ENCODE measurements around the gene IMMP1L.

The IMMP1L gene

GRCh38 chr11:31479066-31479465 is 30.4 kb downstream of the IMMP1L start:
- Histone ChIP-seq H3K9ac (ENCODE audit: low read depth, low read length, poor library complexity, severe bottlenecking) (no peak overlapping the region), H3K9me2 (replicated peaks; ENCODE audit: low read depth, low read length) (no peaks in the 10 kb centered on the region), H3K36me3 (ENCODE audit: insufficient read depth, low read length) (no peaks in the 10 kb centered on the region; the same call in 1 of the 2 replicates), H3K79me2 (ENCODE audit: insufficient read depth, low read length) (peaks cover 38% of the 10 kb centered on the region), H3K4me1 (ENCODE audit: insufficient read depth, low read length, poor library complexity, severe bottlenecking) (no peaks in the 10 kb centered on the region), H4K20me1 (ENCODE audit: insufficient read depth, low read length, poor library complexity, severe bottlenecking) (peaks cover 8% of the 10 kb centered on the region), H3F3A (ENCODE audit: low read depth) (no peaks in the 10 kb centered on the region), H2AFZ (ENCODE audit: low read length) (no peak overlapping the region), H3K9me3 (ENCODE audit: insufficient read depth, low read depth, low read length) (no peaks in the 10 kb centered on the region), H3K4me3 (ENCODE audit: low read length, poor library complexity, severe bottlenecking) (no peak overlapping the region), H3K27me3 (ENCODE audit: insufficient read depth, low read length, poor library complexity, severe bottlenecking) (no peaks in the 10 kb centered on the region), H3K4me2 (ENCODE audit: low read depth, low read length, poor library complexity, severe bottlenecking) (no peak overlapping the region)
- no peak for TF ChIP-seq EZH2phosphoT487 (IDR thresholded peaks at IDR 0.05; ENCODE audit: borderline replicate concordance)
- TF ChIP-seq, protein P1, sequence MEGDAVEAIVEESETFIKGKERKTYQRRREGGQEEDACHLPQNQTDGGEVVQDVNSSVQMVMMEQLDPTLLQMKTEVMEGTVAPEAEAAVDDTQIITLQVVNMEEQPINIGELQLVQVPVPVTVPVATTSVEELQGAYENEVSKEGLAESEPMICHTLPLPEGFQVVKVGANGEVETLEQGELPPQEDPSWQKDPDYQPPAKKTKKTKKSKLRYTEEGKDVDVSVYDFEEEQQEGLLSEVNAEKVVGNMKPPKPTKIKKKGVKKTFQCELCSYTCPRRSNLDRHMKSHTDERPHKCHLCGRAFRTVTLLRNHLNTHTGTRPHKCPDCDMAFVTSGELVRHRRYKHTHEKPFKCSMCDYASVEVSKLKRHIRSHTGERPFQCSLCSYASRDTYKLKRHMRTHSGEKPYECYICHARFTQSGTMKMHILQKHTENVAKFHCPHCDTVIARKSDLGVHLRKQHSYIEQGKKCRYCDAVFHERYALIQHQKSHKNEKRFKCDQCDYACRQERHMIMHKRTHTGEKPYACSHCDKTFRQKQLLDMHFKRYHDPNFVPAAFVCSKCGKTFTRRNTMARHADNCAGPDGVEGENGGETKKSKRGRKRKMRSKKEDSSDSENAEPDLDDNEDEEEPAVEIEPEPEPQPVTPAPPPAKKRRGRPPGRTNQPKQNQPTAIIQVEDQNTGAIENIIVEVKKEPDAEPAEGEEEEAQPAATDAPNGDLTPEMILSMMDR (conservative IDR thresholded peaks at IDR 0.05; ENCODE audit: low read length) = no peak

DNA sequence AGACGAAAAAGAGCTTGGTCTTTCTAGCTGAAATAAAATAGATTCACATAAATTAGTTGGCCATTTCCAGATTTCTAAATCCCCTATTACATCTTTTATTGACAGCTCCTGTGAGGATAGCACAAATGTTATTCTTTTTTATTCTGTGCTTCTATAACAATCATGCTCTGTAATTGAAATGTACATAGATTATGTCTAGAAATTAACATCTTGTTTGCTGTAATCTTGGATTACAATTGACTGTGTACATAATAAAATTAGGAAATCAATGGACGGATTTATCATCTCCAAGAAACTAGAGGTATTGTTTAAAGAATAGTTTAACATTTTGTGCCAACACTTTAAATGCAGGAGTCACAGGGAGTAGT is 31.2 kb downstream of the IMMP1L start:
- Histone ChIP-seq H3K9me2 (replicated peaks; ENCODE audit: low read depth, low read length) (no peaks in the 10 kb centered on the region), H3K79me2 (ENCODE audit: insufficient read depth, low read length) (peaks cover 34% of the 10 kb centered on the region), H2AFZ (ENCODE audit: low read length) (no peak overlapping the region), H3K4me1 (ENCODE audit: insufficient read depth, low read length, poor library complexity, severe bottlenecking) (no peaks in the 10 kb centered on the region), H3K27me3 (ENCODE audit: insufficient read depth, low read length, poor library complexity, severe bottlenecking) (no peaks in the 10 kb centered on the region), H4K20me1 (ENCODE audit: insufficient read depth, low read length, poor library complexity, severe bottlenecking) (peaks cover 8% of the 10 kb centered on the region), H3F3A (ENCODE audit: low read depth) (no peaks in the 10 kb centered on the region), H3K36me3 (ENCODE audit: insufficient read depth, low read length) (no peaks in the 10 kb centered on the region; the same call in 1 of the 2 replicates), H3K4me2 (ENCODE audit: low read depth, low read length, poor library complexity, severe bottlenecking) (no peak overlapping the region), H3K9me3 (ENCODE audit: insufficient read depth, low read depth, low read length) (no peaks in the 10 kb centered on the region), H3K4me3 (ENCODE audit: low read length, poor library complexity, severe bottlenecking) (no peak overlapping the region), H3K9ac (ENCODE audit: low read depth, low read length, poor library complexity, severe bottlenecking) (no peak overlapping the region)
- no peak for TF ChIP-seq EZH2phosphoT487 (IDR thresholded peaks at IDR 0.05; ENCODE audit: borderline replicate concordance)
- TF ChIP-seq, protein P1 (conservative IDR thresholded peaks at IDR 0.05; ENCODE audit: low read length) = no peak

GRCh38 chr11:31477528-31478222 is 31.7 kb downstream of the IMMP1L start:
- no peak overlapping the region for H2AFZ ChIP-seq (ENCODE audit: low read length)
- no peaks in the 10 kb centered on the region for H3F3A ChIP-seq (ENCODE audit: low read depth)
- H3K9me2 ChIP-seq (replicated peaks; ENCODE audit: low read depth, low read length) = no peaks in the 10 kb centered on the region
- H4K20me1 ChIP-seq (ENCODE audit: insufficient read depth, low read length, poor library complexity, severe bottlenecking) = peaks cover 7% of the 10 kb centered on the region
- no peaks in the 10 kb centered on the region; the same call in 1 of the 2 replicates for H3K36me3 ChIP-seq (ENCODE audit: insufficient read depth, low read length)
- peaks cover 30% of the 10 kb centered on the region for H3K79me2 ChIP-seq (ENCODE audit: insufficient read depth, low read length)
- no peaks in the 10 kb centered on the region for H3K4me1 ChIP-seq (ENCODE audit: insufficient read depth, low read length, poor library complexity, severe bottlenecking)
- no peak for TF ChIP-seq EZH2phosphoT487 (IDR thresholded peaks at IDR 0.05; ENCODE audit: borderline replicate concordance)
- TF ChIP-seq, protein P1 (conservative IDR thresholded peaks at IDR 0.05; ENCODE audit: low read length) = no peak
- no peak overlapping the region for H3K9ac ChIP-seq (ENCODE audit: low read depth, low read length, poor library complexity, severe bottlenecking)
- H3K27me3 ChIP-seq (ENCODE audit: insufficient read depth, low read length, poor library complexity, severe bottlenecking) = no peaks in the 10 kb centered on the region
- no peaks in the 10 kb centered on the region for H3K9me3 ChIP-seq (ENCODE audit: insufficient read depth, low read depth, low read length)
- H3K4me2 ChIP-seq (ENCODE audit: low read depth, low read length, poor library complexity, severe bottlenecking) = no peak overlapping the region
- H3K4me3 ChIP-seq (ENCODE audit: low read length, poor library complexity, severe bottlenecking) = no peak overlapping the region
